H9 (cell line): ENCODE measurements around the gene COL8A1. TPM values are rescaled to one million over a fixed set of nuclear protein-coding genes. Genes with fewer than 3 reads are reported as not detected.

Experiments used
- DNase-seq: peaks from one replicate; pipeline ENCODE4 v3.0.0-alpha.2; 2017
- H2AFZ ChIP-seq: one replicate; pipeline ENCODE4 v1.6.1; 2013; ENCODE audit warnings: mild to moderate bottlenecking, low read length, control low read depth, moderate library complexity
- H2AK5ac ChIP-seq: 2 replicates; pipeline ENCODE4 v1.6.1; 2013; ENCODE audit warnings: low read length, control low read depth, mixed read lengths; ENCODE audit not compliant: insufficient read length
- H2BK120ac ChIP-seq: one replicate; pipeline ENCODE4 v1.6.1; 2013; ENCODE audit warnings: low read depth, mild to moderate bottlenecking, low read length, control low read depth, inconsistent platforms; ENCODE audit not compliant: poor library complexity, severe bottlenecking
- H2BK12ac ChIP-seq: 2 replicates; pipeline ENCODE4 v1.6.1; 2013; ENCODE audit warnings: low read length, control low read depth, mixed read lengths, low read depth; ENCODE audit not compliant: insufficient read length
- H2BK15ac ChIP-seq: 2 replicates; pipeline ENCODE4 v1.6.1; 2013; ENCODE audit warnings: low read depth, low read length, control low read depth
- H2BK20ac ChIP-seq: one replicate; pipeline ENCODE4 v1.6.1; 2013; ENCODE audit warnings: low read depth, mild to moderate bottlenecking, low read length, control low read depth, inconsistent platforms; ENCODE audit not compliant: poor library complexity, severe bottlenecking
- H2BK5ac ChIP-seq: 2 replicates; pipeline ENCODE4 v1.6.1; 2013; ENCODE audit warnings: low read length, control low read depth, mixed read lengths; ENCODE audit not compliant: insufficient read length
- H3K14ac ChIP-seq: 2 replicates; pipeline ENCODE4 v1.6.1; 2013; ENCODE audit warnings: low read length, control low read depth; ENCODE audit not compliant: insufficient read depth
- H3K18ac ChIP-seq: 2 replicates; pipeline ENCODE4 v1.6.1; 2013; ENCODE audit warnings: low read depth, mild to moderate bottlenecking, mixed read lengths, low read length, control low read depth; ENCODE audit not compliant: insufficient read length
- H3K23ac ChIP-seq: 2 replicates; pipeline ENCODE4 v1.6.1; 2013; ENCODE audit warnings: low read length, control low read depth, mixed read lengths, low read depth; ENCODE audit not compliant: insufficient read length
- H3K23me2 ChIP-seq: 2 replicates; pipeline ENCODE4 v1.6.1; 2013; ENCODE audit warnings: low read depth, mild to moderate bottlenecking, mixed read lengths, low read length, control low read depth; ENCODE audit not compliant: insufficient read length, poor library complexity, severe bottlenecking
- H3K27ac ChIP-seq: 2 replicates; pipeline ENCODE4 v1.5.1; 2013; ENCODE audit warnings: low read length, control low read depth, mixed read lengths, low read depth; ENCODE audit not compliant: insufficient read length
- H3K27me3 ChIP-seq: 2 replicates; pipeline ENCODE4 v1.6.1; 2013; ENCODE audit warnings: low read length, control low read depth, inconsistent platforms; ENCODE audit not compliant: insufficient read depth
- H3K4ac ChIP-seq: 2 replicates; pipeline ENCODE4 v1.6.1; 2013; ENCODE audit warnings: low read depth, mild to moderate bottlenecking, control low read depth, inconsistent platforms, low read length, moderate library complexity
- H3K4me1 ChIP-seq: 2 replicates; pipeline ENCODE4 v1.6.1; 2013; ENCODE audit warnings: low read length, control low read depth, inconsistent platforms; ENCODE audit not compliant: insufficient read depth
- H3K4me2 ChIP-seq: 2 replicates; pipeline ENCODE4 v1.6.1; 2013; ENCODE audit warnings: low read length, control low read depth, mixed read lengths; ENCODE audit not compliant: insufficient read length, insufficient read depth
- H3K56ac ChIP-seq: 2 replicates; pipeline ENCODE4 v1.6.1; 2013; ENCODE audit warnings: low read depth, mild to moderate bottlenecking, mixed read lengths, low read length, control low read depth; ENCODE audit not compliant: insufficient read length
- H3K79me1 ChIP-seq: 2 replicates; pipeline ENCODE4 v1.6.1; 2013; ENCODE audit warnings: low read depth, mild to moderate bottlenecking, moderate library complexity, low read length, control low read depth, inconsistent platforms; ENCODE audit not compliant: insufficient read depth, poor library complexity, severe bottlenecking
- H3K79me2 ChIP-seq: 2 replicates; pipeline ENCODE4 v1.6.1; 2013; ENCODE audit warnings: low read length, control low read depth, inconsistent platforms; ENCODE audit not compliant: insufficient read depth
- H3K9ac ChIP-seq: 2 replicates; pipeline ENCODE4 v1.6.1; 2013; ENCODE audit warnings: low read length, control low read depth, mixed read lengths; ENCODE audit not compliant: insufficient read length; ENCODE audit errors: extremely low read depth
- H3K9me3 ChIP-seq: one replicate; pipeline ENCODE4 v1.6.1; 2013; ENCODE audit warnings: low read depth, low read length, inconsistent platforms; ENCODE audit not compliant: control insufficient read depth
- H3T11ph ChIP-seq: one replicate; pipeline ENCODE4 v1.6.1; 2013; ENCODE audit warnings: mild to moderate bottlenecking, low read length, control low read depth, inconsistent platforms
- H4K20me1 ChIP-seq: one replicate; pipeline ENCODE4 v1.6.1; 2013; ENCODE audit not compliant: control insufficient read depth, insufficient read length, insufficient read depth
- H4K5ac ChIP-seq: 2 replicates; pipeline ENCODE4 v1.6.1; 2013; ENCODE audit warnings: low read depth, mild to moderate bottlenecking, mixed read lengths, low read length, control low read depth; ENCODE audit not compliant: insufficient read length
- H4K8ac ChIP-seq: replicated peaks from 2 replicates; pipeline ENCODE4 v1.6.1; 2013; ENCODE audit warnings: low read length, control low read depth, mixed read lengths, low read depth; ENCODE audit not compliant: insufficient read length
- H4K91ac ChIP-seq: 2 replicates; pipeline ENCODE4 v1.6.1; 2013; ENCODE audit warnings: low read depth, mild to moderate bottlenecking, moderate library complexity, mixed read lengths, low read length, control low read depth; ENCODE audit not compliant: insufficient read length
- H3K27ac Mint-ChIP-seq, 3 experiments: 2 replicates in 2 of 3; 3 replicates in 1 of 3; pipeline ENCODE4 v1.8.0; 2020 to 2021; ENCODE audit warnings: mixed read lengths in 3 of 3, mild to moderate bottlenecking in 1 of 3, moderate library complexity in 1 of 3
- H3K27me3 Mint-ChIP-seq: 2 replicates; pipeline ENCODE4 v1.8.0; 2021; ENCODE audit warnings: low read depth, mild to moderate bottlenecking, moderate library complexity, mixed read lengths
- H3K36me3 Mint-ChIP-seq, 3 experiments: 2 replicates in 2 of 3; 3 replicates in 1 of 3; pipeline ENCODE4 v1.8.0; 2020 to 2021; ENCODE audit warnings: low read depth in 3 of 3, mixed read lengths in 3 of 3; ENCODE audit not compliant: insufficient read depth in 1 of 3
- H3K4me1 Mint-ChIP-seq, 2 experiments: 2 replicates each; pipeline ENCODE4 v1.8.0; 2020; ENCODE audit warnings: mixed read lengths in 2 of 2
- H3K4me3 Mint-ChIP-seq, 2 experiments: 2 replicates in 1 of 2; 3 replicates in 1 of 2; pipeline ENCODE4 v1.8.0; 2020 to 2021; ENCODE audit warnings: mild to moderate bottlenecking in 2 of 2, mixed read lengths in 2 of 2, moderate library complexity in 1 of 2
- H3K9me3 Mint-ChIP-seq, 2 experiments: 2 replicates in 1 of 2; 3 replicates in 1 of 2; pipeline ENCODE4 v1.8.0; 2020; ENCODE audit warnings: mild to moderate bottlenecking in 2 of 2, mixed read lengths in 2 of 2, moderate library complexity in 1 of 2
- CTCF ChIP-seq: fragments of 200-600 bp; sonication (generic); conservative IDR thresholded peaks from 3 replicates; pipeline ENCODE4 v1.8.0; 2021; ENCODE audit warnings: antibody characterized with exemption, mild to moderate bottlenecking
- WGBS: extraction: QIAGEN DNeasy Blood & Tissue Kit; methylation state at CpG from one replicate; pipeline ENCODE4 v1.1.7; 2013; ENCODE audit warnings: missing lambda C conversion rate, low lambda C conversion rate, mixed read lengths; ENCODE audit not compliant: insufficient read length; ENCODE audit errors: extremely low coverage; 5-methylcytosine and 5-hydroxymethylcytosine counted together
- total RNA-seq: library from RNA; stranded (reverse); gene quantifications from 2 replicates; pipeline ENCODE4 v1.2.1, GENCODE V29; 2021

Gene COL8A1
- total RNA-seq, 1 experiment from 2014 or later = 0.17 TPM

DNA sequence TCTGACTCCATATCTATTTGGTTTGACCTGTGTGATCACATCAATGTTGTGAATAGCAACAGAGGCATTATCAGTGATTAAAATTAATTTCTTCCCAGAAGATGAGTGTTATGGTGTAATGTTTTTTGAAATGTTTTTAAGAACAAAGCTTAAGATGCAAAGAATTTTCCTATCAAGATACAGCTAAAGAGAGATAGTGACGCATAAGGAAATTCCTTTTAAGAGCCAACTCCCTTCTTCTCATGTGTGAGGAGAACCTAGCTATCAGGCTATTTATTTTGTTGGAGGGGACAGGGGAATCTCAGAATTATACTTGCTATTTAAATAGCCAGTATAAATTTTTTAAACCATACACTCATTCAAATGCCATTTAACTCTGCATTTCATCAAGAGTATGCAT is 71.3 kb downstream of the COL8A1 start:
- Histone ChIP-seq H3K18ac (no peak overlapping the region), H3K4ac (no peak overlapping the region), H3K4me1 (0 out of 2 replicates have a peak, but pooled peaks cover 2% of the 10 kb centered on the region), H3K79me2 (no peaks in the 10 kb centered on the region), H3K14ac (no peak overlapping the region), H4K8ac (no peak overlapping the region), H2BK5ac (no peak overlapping the region), H3K27ac (no peak overlapping the region), H2BK20ac (no peak overlapping the region), H3K9ac (no peak overlapping the region), H3K79me1 (no peaks in the 10 kb centered on the region), H3K23ac (no peak overlapping the region), H2BK12ac (no peak overlapping the region), H3K56ac (no peak overlapping the region), H4K91ac (no peak overlapping the region), H2AFZ (no peak overlapping the region), H4K20me1 (no peaks in the 10 kb centered on the region), H3T11ph (no peak overlapping the region), H4K5ac (no peak overlapping the region), H2BK15ac (no peak overlapping the region), H2BK120ac (no peak overlapping the region), H3K4me2 (no peak overlapping the region), H2AK5ac (no peak overlapping the region), H3K9me3 (no peaks in the 10 kb centered on the region), H3K23me2 (no peaks in the 10 kb centered on the region), H3K27me3 (no peaks in the 10 kb centered on the region)
- no peak overlapping the region for H3K4me3 Mint-ChIP-seq
- H3K36me3 Mint-ChIP-seq = no peaks in the 10 kb centered on the region
- no CpG with 5 or more reads among the region's 1 CpG for WGBS
- H3K27ac Mint-ChIP-seq = no peak overlapping the region
- no peaks in the 10 kb centered on the region for H3K9me3 Mint-ChIP-seq
- TF ChIP-seq CTCF = no peak
- peaks cover 0 to 1% of the 10 kb centered on the region in 2 experiments; a peak in 1 of 4 replicates for H3K4me1 Mint-ChIP-seq
- H3K27me3 Mint-ChIP-seq = no peaks in the 10 kb centered on the region
- no peak for DNase-seq
